GM21381 (cell line): ENCODE results near the gene GJD4.
A peak's percentile ranks its signal among the peaks of the same experiment; 100 is the strongest.

Experiments used
- ATAC-seq: cut with Tn5 transposase; IDR thresholded peaks from one replicate; pipeline ENCODE4 v1.9.1; 2021; ENCODE audit warnings: mild to moderate bottlenecking, moderate library complexity; ENCODE audit not compliant: unreplicated experiment

The GJD4 gene

GRCh38 chr10:35605191-35605590 lies at the start of gene GJD4:
GJD4 (plus strand) TSS chr10:35605341; CDS start chr10:35605568, 227 bp downstream.
- ATAC-seq: no peak

DNA sequence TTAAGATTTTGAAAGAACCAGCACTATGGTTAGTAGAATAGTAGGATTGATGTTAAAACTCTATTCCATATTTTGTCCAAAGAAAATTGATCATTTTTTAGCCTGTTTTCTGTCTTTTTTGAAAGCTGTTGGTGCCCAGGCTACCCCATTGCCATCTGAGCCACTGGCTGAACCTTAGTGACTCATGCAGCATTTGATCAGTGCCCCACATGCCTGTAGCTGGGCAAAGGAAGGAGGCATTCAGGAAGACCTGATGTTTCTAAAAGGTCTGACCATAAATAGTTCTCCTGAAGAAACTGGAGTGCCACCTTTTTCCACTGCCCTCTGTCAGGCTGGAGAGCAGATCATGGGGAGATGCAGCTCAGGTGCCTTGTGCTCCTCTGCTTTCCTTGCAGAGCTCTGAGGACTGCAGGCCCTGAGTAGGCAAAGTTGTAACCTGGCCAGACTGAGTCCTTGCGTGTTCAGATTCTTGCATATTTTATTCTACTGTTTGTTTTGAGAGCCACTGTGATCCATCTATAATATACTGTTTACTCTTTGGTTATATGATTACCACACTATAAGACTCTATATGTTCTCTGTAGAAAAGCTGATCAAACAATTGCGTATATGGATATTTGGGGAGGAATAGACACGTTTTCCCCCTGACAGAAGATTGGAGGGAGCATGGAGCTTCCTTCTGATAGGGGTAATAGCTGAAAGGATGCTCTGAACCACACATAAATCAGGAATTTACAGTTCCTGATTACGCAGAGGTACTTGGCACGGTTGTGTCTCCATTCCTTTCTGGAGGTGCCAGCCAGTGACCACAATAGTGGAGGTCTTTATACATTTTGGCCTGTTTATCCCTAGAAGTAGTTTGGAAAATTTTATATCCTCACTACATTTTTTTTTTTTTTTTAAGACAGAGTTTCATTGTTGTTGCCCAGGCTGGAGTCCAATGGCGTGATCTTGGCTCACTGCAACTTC lies 48.9 kb upstream of the GJD4 start:
- ATAC-seq: no peak

GRCh38 chr10:35558276-35558675 lies 46.9 kb upstream of the GJD4 start:
- ATAC-seq: no peak

DNA sequence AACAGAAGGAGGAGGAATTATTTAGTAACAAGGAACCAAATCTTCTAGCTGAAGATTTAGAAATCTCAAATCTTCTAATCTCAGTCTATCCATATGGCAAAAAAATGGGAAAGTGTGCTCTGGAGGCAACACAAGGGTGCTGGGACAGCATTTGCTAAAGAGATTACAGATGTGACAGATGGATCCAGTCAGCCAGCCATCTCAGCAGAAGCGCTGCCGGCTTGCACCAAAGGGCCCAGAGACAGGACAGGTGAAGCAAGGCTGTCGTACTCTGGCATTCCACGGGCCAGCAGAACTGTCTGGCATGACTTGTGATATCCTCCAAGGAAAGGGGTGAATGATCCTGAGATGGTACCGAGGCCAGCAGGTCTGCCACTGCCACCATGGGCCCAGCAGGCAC lies 45.7 kb upstream of the GJD4 start:
- no peak for ATAC-seq

GRCh38 chr10:35561715-35562114 lies 43.4 kb upstream of the GJD4 start:
- no peak for ATAC-seq

DNA sequence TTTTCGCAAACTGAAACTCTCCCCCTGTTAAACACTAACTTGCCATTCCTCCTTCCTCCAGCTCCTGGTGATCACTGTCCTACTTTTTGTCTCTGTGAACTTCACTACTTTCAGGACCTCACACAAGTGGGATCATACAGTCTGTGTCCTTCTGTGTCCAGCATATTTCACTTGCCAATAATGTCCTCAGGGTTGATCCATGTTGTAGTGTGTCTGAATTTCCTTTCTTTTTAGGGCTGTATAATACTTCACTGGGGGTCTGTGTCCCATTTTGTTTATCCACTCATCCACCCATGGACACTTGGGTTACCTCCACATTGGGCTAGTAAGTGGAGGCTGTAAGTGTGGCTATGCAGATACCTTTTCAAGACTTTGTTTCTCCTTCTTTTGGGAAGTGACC lies 42.7 kb upstream of the GJD4 start:
- ATAC-seq: no peak

- ATAC-seq: peak; percentile 48
These were observed 41.8 kb upstream of the GJD4 start for GRCh38 chr10:35563261-35563891.

- no peak for ATAC-seq
These were observed 40.7 kb upstream of the GJD4 start for GRCh38 chr10:35564341-35564968.

GRCh38 chr10:35565602-35566081 lies 39.5 kb upstream of the GJD4 start:
- ATAC-seq: no peak

- ATAC-seq: no peak
These were observed 37.2 kb upstream of the GJD4 start for GRCh38 chr10:35567951-35568350.

GRCh38 chr10:35568483-35569015 lies 36.6 kb upstream of the GJD4 start:
- no peak for ATAC-seq

DNA sequence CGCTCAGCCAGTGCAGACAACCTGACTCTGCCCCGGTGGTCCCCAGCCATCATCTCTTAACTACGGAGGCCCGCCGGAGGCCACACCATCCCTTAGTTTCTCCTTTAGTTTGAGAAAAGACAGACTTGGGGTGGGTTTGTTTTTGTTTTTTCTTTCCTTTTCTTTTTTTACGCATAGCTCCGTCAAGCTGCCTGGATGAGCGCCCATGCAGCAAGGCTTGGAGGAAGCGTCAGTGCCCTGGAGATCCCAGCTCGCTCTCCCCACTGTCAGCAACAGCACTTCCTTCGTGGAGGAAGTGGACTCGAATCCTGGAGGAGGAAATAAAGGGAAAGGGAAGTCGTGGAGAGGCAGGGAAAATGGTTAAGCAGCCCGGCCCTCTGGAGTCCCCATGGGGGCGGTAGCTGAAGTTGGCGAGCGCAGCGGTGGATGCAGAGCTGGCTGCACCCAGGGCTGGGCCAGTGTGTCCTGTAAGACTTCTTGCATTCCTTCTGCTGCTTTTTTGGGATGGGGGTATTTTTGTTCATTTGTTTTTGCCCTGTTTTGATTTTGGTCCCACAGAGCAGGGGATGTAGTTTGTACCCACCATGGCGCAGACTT lies 35.9 kb upstream of the GJD4 start:
- ATAC-seq: no peak

- no peak for ATAC-seq
These were observed 35.3 kb upstream of the GJD4 start for GRCh38 chr10:35569836-35570235.

DNA sequence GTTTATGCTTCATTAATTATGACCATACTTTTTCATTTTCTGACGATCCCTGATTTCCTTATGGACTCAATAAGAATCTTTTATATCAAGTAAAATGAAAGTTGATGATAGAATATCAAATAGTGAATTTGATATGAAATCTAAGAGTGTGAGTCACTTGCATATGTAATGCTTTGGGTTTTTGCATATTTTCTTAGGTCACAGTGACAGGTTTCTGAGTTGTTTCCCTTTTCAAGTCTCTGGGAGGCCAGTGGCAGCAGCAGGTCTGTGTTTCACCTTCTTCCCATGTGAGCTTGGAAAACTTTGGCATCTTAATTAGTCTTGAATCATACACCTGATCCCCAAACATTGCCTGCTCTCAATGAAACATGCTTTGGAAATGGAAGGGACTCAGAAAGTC lies 34.7 kb upstream of the GJD4 start:
- ATAC-seq: no peak

DNA sequence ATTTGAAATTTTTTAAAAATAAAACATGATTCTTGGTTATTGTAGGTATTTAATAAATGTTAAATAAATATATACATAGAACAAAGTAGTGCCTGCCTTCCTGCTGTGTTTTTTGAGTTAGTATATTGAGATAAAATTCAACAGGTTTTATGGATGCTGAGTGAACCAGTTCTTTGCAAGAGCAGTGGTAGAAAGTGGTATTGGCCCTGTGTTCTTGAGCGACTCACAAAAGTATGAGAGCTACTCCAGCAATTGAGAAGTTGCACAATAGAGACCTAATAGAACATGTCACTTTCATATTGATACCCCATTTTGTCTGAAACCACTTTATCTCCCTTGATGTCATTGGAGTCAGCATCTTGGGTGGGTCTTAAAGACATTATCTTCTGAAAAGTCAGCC lies 32.6 kb upstream of the GJD4 start:
- no peak for ATAC-seq

DNA sequence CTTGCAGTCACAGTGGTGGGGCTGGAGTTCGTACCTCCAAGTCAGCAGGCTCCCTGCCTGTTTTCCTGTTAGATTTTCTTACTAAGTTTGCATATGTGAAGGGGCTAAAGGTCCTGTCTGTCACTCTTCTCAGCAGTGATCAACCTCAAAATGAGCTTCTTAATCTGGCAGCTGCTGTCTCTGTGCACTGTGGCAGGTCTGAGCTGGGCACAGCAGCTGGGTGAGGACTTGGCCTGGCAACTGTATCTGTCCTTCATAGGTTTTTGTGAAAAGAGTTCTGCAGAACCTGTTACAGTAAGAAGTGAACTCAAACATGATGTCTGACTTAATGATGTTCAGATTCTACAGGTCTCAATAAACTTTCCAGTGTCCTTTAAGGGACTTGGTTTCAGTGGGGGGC lies 31.3 kb upstream of the GJD4 start:
- no peak for ATAC-seq

- ATAC-seq: no peak
These were observed 30.2 kb upstream of the GJD4 start for GRCh38 chr10:35574924-35575352.

DNA sequence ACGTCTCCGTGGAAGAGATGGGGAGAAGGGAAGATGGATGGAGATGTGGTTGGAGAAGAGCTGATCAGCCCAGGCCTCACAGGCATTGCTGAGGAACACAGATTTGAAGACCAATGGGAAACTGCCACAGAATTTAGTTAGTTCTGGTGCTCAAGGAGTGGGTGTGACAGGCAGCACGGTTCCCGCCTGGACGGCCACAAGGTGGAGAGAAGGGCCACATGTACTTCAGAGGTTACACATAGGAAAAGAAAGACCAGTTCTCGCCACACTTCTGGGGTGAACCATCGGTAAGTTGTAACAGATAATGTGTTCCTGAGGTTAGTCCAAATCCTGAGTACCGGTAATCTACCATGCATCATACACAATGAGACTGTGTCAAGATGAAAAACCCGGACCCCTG lies 29.5 kb upstream of the GJD4 start:
- no peak for ATAC-seq

DNA sequence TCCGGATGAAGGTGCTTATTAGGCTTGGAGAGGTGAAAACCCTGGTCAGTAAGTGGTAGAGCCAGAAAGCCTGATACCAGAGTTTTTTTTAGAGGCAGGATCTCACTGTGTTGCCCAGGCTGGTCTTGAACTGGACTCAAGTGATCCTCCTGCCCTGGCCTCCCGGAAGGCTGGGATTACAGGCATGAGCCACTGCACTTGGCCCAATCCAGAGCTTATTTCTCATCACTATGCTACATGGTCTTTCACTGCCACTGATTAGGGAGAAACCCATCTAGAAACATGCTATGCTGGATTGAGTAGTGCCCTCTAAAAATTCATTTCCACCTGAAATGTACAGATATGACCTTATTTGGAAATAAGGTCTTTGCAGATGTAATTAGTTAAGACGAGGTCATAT lies 28.4 kb upstream of the GJD4 start:
- ATAC-seq: no peak

DNA sequence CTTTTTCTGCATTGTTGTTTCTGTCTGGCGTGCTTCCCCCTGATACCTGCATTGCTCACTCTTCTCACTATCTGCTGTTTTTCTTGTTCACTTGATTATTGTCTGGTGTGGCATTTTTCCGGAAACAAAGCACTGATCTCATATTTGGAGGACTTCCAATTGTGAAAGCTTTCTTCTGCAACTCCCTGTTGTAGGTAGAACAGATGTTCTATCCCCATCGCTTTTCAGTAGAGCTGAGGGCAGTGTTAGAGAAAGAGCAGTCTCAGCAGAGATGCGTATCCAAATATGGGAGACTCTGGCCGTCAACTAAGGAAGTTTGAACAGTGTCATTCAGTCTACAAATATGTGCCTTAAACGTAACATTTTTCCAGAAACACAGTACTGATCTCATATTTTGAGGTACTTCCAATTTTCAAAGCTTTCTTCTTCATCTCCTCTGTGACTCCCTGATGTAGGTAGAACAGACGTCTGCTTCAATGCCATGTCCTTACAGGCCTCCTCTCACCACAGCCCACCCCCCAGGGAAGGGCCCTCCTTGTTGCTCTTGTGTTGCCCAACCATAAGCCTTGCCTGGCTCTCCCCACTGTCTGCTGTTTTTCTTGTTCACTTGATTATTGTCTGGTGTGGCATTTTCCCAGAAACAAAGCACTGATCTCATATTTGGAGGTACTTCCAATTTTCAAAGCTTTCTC lies 27.1 kb upstream of the GJD4 start:
- ATAC-seq: no peak
